Effector memory CD8-positive, alpha-beta T cell (primary cell): ENCODE measurements around the gene AKT3.

ENCODE experiments used
- ATAC-seq: fragments of 150-1000 bp; cut with Tn5 transposase; replicated peaks from 2 replicates; pipeline ENCODE4 v1.10.0; 2021; ENCODE audit warnings: mild to moderate bottlenecking, moderate library complexity
- DNase-seq, 3 experiments: peaks; one replicate each; pipeline ENCODE4 v3.0.0; 2021
- H3K27ac Mint-ChIP-seq, 2 donors: one replicate each; pipeline ENCODE4 v1.8.0; 2022; ENCODE audit warnings: mild to moderate bottlenecking in 2 of 2, mixed read lengths in 2 of 2, moderate library complexity in 2 of 2
- H3K27me3 Mint-ChIP-seq, 2 donors: one replicate each; pipeline ENCODE4 v1.8.0; 2022; ENCODE audit warnings: mixed read lengths in 2 of 2
- H3K36me3 Mint-ChIP-seq: one replicate; pipeline ENCODE4 v1.8.0; 2022; ENCODE audit warnings: mild to moderate bottlenecking, moderate library complexity, mixed read lengths; ENCODE audit not compliant: insufficient read depth
- H3K4me1 Mint-ChIP-seq, 2 donors: one replicate each; pipeline ENCODE4 v1.8.0; 2022; ENCODE audit warnings: low read depth in 2 of 2, mixed read lengths in 2 of 2
- H3K4me3 Mint-ChIP-seq, 2 donors: one replicate each; pipeline ENCODE4 v1.8.0; 2022; ENCODE audit warnings: mild to moderate bottlenecking in 2 of 2, mixed read lengths in 2 of 2, moderate library complexity in 2 of 2
- H3K9me3 Mint-ChIP-seq, 2 donors: one replicate each; pipeline ENCODE4 v1.8.0; 2022; ENCODE audit warnings: mixed read lengths in 2 of 2

AKT3 gene

DNA sequence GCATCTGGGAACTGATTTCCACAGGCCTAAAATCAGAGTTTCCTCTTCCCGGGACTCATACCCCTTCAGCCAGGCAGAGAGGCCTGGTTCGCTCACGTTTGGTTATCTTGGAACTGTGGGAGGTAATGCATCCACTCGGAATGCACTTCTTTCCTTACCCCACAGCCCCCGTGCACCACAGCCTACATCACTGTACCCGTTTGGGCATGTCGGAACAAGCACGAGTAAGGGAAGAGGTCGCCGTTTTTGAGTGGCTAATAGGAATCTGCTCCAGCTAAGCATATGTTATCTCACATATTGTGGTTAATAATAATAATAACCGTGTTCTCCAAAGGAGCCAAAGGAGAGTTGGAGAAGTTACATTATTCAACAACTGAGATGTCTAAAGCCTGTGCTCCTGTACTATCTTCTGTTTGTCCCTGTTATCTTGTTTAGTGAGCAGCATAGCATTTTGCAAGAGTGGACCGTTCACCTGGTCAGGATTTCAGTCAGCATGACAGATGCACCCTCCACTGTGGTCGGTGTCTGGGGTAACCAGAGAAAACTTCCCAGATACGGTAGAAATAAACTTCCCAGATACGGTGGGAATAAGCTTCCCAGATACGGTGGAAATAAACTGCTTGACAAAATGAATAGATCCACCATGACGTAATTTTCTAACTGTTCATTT lies 395.6 kb downstream of the AKT3 start:
- ATAC-seq: no peak
- no peak overlapping the region for H3K27ac Mint-ChIP-seq
- H3K27me3 Mint-ChIP-seq: no peaks in the 10 kb centered on the region
- H3K36me3 Mint-ChIP-seq: peaks cover 4% of the 10 kb centered on the region
- no peak overlapping the region for H3K4me3 Mint-ChIP-seq
- DNase-seq: no peak
- H3K4me1 Mint-ChIP-seq: no peaks in the 10 kb centered on the region
- no peaks in the 10 kb centered on the region for H3K9me3 Mint-ChIP-seq

DNA sequence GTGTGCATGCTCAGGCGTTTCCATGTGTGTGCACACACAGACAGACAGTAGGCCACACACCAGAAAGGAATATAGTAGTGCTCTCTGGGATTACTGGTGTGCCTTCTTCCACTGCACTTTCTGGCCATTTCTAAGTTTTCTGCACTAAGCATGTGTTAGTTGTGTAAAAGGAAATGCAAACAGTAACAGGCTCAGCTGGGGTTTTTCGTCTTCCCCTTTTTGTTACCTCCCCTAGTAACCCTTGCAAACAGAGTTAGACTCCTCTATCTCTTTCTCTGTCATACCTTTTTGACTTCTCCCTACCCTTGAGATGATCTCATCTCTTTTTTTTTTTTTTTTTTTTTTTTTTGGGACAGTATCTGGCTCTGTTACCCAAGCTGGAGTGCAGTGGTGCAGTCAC lies 398.0 kb downstream of the AKT3 start:
- H3K27ac Mint-ChIP-seq: no peak overlapping the region
- H3K4me1 Mint-ChIP-seq: no peaks in the 10 kb centered on the region
- peaks cover 4% of the 10 kb centered on the region for H3K36me3 Mint-ChIP-seq
- no peaks in the 10 kb centered on the region for H3K9me3 Mint-ChIP-seq
- no peak overlapping the region for H3K4me3 Mint-ChIP-seq
- no peak for DNase-seq
- no peak for ATAC-seq
- H3K27me3 Mint-ChIP-seq: no peaks in the 10 kb centered on the region

DNA sequence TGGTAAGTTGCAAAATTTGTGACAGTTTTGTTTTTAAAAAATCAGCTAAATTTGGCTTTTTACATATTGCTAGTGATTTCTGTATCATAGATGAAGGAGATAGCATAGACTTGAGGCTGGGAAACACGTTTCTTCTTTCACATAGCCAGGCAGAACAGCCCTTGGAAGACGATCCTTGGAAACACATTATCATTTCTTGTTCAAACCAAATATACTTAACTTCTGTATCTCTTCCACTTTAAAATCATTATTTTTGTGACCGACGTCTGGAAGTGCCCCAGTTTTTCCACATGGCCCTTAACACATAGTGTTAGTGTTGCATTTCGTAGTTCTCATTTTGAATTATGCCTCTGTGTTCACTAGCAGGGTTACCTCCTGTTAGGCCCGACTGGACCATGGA lies 400.7 kb downstream of the AKT3 start:
- Mint-ChIP-seq H3K4me1 (no peaks in the 10 kb centered on the region), H3K27me3 (no peaks in the 10 kb centered on the region), H3K27ac (no peak overlapping the region), H3K4me3 (no peak overlapping the region), H3K9me3 (no peaks in the 10 kb centered on the region), H3K36me3 (no peaks in the 10 kb centered on the region)
- DNase-seq: no peak
- ATAC-seq: no peak

DNA sequence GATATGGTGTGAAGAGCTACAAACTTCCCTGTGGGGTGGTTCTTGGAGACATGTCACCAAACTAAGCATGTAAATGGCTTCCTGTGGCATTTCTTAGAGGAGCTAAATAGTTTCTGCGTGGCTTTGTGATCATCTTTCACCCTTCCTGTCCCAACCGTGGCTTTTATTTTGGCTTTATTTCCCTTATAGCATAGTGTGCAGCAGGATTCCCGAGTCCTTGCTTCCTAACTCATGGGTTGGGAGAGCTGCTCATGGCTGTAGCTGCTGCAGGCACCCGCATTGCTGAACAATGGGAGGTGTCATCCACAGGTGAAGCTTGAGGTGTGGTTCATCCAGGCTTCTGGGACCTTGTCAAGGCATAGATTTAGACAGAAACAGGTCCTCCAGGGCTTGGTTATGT lies 402.2 kb downstream of the AKT3 start:
- no peaks in the 10 kb centered on the region for H3K9me3 Mint-ChIP-seq
- H3K36me3 Mint-ChIP-seq: no peaks in the 10 kb centered on the region
- DNase-seq (no peak), ATAC-seq (no peak)
- H3K4me3 Mint-ChIP-seq: no peak overlapping the region
- H3K4me1 Mint-ChIP-seq: no peaks in the 10 kb centered on the region
- H3K27me3 Mint-ChIP-seq: no peaks in the 10 kb centered on the region
- no peak overlapping the region for H3K27ac Mint-ChIP-seq

DNA sequence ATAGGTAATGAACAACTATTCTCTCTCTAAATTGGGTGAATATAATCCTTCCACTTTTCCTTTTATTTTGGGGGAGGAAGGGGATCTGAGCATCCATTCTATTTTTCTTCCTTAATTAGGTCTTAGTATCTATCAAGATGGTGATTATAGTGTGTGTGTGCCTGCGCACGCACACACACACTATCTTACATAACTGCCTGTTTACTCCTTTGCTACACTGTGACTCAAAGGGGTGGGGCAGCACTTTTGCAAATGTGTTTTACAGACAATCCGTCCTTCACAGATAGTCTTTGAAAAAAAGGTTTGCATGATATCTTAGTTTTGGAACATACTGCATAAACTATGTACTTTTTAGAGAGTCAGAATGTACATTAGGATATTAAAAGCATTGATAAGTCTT lies 402.7 kb downstream of the AKT3 start:
- H3K4me1 Mint-ChIP-seq: no peaks in the 10 kb centered on the region
- ATAC-seq: no peak
- no peaks in the 10 kb centered on the region for H3K36me3 Mint-ChIP-seq
- no peak overlapping the region for H3K27ac Mint-ChIP-seq
- no peaks in the 10 kb centered on the region for H3K9me3 Mint-ChIP-seq
- H3K4me3 Mint-ChIP-seq: no peak overlapping the region
- DNase-seq: no peak
- H3K27me3 Mint-ChIP-seq: no peaks in the 10 kb centered on the region

DNA sequence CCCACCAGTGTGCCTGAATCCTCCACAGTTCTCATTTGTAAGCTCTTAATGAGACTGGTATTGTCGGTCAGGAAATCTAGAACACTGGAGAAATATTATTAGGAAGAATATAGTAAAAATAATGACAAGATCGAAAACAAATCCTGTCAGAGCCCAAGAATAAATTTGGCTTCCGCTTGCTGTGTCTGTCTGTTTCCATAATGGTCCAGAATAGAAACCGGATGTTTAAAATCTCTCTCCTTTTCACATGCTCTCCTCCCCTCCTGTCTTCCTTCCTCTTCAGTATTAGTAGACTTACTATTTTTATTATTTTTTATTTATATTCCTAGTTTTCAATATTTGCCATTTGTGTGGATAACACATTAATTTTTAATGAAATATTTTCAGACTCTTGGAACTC lies 406.5 kb downstream of the AKT3 start:
- Mint-ChIP-seq H3K27me3 (no peaks in the 10 kb centered on the region), H3K9me3 (no peaks in the 10 kb centered on the region), H3K4me3 (no peak overlapping the region), H3K27ac (no peak overlapping the region), H3K36me3 (no peaks in the 10 kb centered on the region), H3K4me1 (no peaks in the 10 kb centered on the region)
- DNase-seq (no peak), ATAC-seq (no peak)

DNA sequence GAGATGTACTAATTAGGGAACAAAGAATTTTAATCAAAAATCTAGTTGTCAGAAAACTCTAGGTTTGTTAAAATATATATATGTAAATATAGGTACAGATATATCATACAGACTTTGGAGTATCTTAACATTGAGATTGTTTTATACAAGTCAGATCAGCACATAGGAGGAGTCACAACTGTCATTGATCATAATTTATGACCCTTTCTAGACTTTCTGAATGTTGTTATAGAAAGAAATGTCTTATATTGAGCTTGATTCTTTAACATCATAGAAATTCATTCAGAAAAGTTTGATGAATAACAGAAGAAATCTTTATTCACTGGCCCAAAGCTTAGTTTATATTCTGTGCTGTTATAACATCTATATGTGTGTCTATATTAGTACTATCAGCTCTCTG lies 408.4 kb downstream of the AKT3 start:
- no peak for ATAC-seq
- H3K4me3 Mint-ChIP-seq: no peak overlapping the region
- H3K36me3 Mint-ChIP-seq: no peaks in the 10 kb centered on the region

DNA sequence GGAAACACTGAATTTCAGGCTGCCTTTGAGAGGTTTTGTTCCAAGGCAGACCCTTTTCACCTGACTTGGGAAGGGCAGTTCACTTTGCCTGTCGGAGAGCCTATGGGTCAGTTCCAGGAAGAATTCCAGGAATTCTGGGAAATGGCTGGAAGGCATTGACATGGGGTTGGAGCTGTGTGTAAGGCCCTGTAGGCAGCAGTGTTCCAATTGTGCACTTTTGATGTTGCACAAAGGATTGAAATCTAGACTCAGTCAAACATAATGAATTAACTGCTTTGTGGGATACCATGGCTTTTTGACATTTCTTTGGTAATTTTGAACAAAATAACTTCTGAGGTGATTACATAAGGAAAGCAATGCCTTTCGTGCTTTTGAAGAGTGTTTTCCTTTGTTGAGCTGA lies 409.6 kb downstream of the AKT3 start:
- no peak overlapping the region for H3K4me3 Mint-ChIP-seq
- no peak for DNase-seq
- no peaks in the 10 kb centered on the region for H3K36me3 Mint-ChIP-seq
- no peak overlapping the region for H3K27ac Mint-ChIP-seq
- no peaks in the 10 kb centered on the region for H3K9me3 Mint-ChIP-seq
- H3K27me3 Mint-ChIP-seq: no peaks in the 10 kb centered on the region
- no peaks in the 10 kb centered on the region for H3K4me1 Mint-ChIP-seq
- no peak for ATAC-seq

More for the DNA sequence above, 408.4 kb downstream of the AKT3 start:
- DNase-seq: no peak
- no peak overlapping the region for H3K27ac Mint-ChIP-seq
- H3K4me1 Mint-ChIP-seq: no peaks in the 10 kb centered on the region
- H3K9me3 Mint-ChIP-seq: no peaks in the 10 kb centered on the region
- no peaks in the 10 kb centered on the region for H3K27me3 Mint-ChIP-seq

DNA sequence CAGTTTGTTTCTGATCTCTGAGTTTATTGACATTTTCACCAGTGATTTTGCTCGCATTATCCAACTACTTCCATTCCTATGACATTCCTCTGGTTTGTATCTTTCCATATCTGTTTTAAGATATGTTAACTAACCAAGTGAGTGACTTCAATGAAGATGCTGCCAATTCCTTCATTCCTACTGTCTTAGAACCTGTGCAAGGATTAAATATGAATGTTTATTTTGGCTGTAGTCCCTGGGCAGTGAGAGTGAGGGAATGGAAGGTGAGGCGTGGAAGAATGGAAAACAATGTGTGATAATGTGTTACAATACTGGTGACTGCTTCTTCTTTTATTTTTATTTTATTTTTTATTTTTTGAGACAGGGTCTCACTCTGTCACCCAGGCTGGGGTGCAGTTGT lies 411.2 kb downstream of the AKT3 start:
- ATAC-seq (no peak), DNase-seq (no peak)
- no peaks in the 10 kb centered on the region for H3K27me3 Mint-ChIP-seq
- no peak overlapping the region for H3K27ac Mint-ChIP-seq
- no peak overlapping the region for H3K4me3 Mint-ChIP-seq
- no peaks in the 10 kb centered on the region for H3K4me1 Mint-ChIP-seq
- H3K9me3 Mint-ChIP-seq: no peaks in the 10 kb centered on the region
- H3K36me3 Mint-ChIP-seq: no peaks in the 10 kb centered on the region
